ENCODE results near the gene LPIN1. TPM values are rescaled to one million over a fixed set of nuclear protein-coding genes. Genes with fewer than 3 reads are reported as not detected.

The LPIN1 gene
- total and polyA plus RNA-seq, 2 donors (not counting 1 experiment from before 2014, with no cell fraction given) = 36.3 to 99.1 TPM

- Histone ChIP-seq H3K79me2 (ENCODE audit: control insufficient read depth, insufficient read depth, low read length) (no peaks in the 10 kb centered on the region), H4K20me1 (ENCODE audit: control insufficient read depth, insufficient read depth, low read length, poor library complexity, severe bottlenecking) (no peaks in the 10 kb centered on the region), H3K27ac (ENCODE audit: low read length in 2 of 2) (no peak overlapping the region), H3K9ac (ENCODE audit: low read length) (no peak overlapping the region), H3K27me3 (replicated peaks in 1 of 4; ENCODE audit: control extremely low read depth in 1 of 4, control insufficient read depth in 3 of 4, insufficient read depth in 4 of 4, low read length in 3 of 4) (peaks cover 0 to 21% (median 2%) of the 10 kb centered on the region in 4 experiments), H3K4me1 (ENCODE audit: control insufficient read depth in 2 of 2, insufficient read depth in 2 of 2, low read length in 2 of 2) (peaks cover 14 to 17% of the 10 kb centered on the region in 2 donors), H3K4me2 (replicated peaks; ENCODE audit: low read depth, low read length, poor library complexity, severe bottlenecking) (no peak overlapping the region), H3K4me3 (ENCODE audit: control extremely low read depth in 1 of 5, extremely low read depth in 1 of 5, insufficient read depth in 1 of 5, low read depth in 2 of 5, low read length in 4 of 5) (no peak overlapping the region), H2AFZ (ENCODE audit: insufficient read depth, low read depth, low read length, poor library complexity, severe bottlenecking) (no peak overlapping the region), H3K9me3 (ENCODE audit: control extremely low read depth in 1 of 3, control insufficient read depth in 2 of 3, insufficient read depth in 1 of 3, low read length in 2 of 3) (no peaks in the 10 kb centered on the region), H3K36me3 (replicated peaks in 1 of 2; ENCODE audit: control extremely low read depth in 1 of 2, control insufficient read depth in 1 of 2, extremely low read depth in 1 of 2, insufficient read depth in 2 of 2, low read length in 1 of 2) (no peaks in the 10 kb centered on the region)
- Mint-ChIP-seq H3K9me3 (ENCODE audit: insufficient read depth) (no peaks in the 10 kb centered on the region), H3K27ac (no peak overlapping the region), H3K27me3 (no peaks in the 10 kb centered on the region), H3K4me1 (no peaks in the 10 kb centered on the region), H3K4me3 (no peak overlapping the region)
- TF ChIP-seq EZH2 (IDR thresholded peaks at IDR 0.05; ENCODE audit: borderline replicate concordance, insufficient read depth, low read depth, low read length, poor library complexity, severe bottlenecking) = no peak
- TF ChIP-seq CTCF (IDR thresholded peaks at IDR 0.05) = no peak
- intact Hi-C loops (cut with micrococcal nuclease) = loop anchor here (5.0 to 10.0 kb wide), 2 partner anchors 52 to 1305 kb away; no protein-coding TSS in a partner anchor
- CTCF ChIA-PET = interaction anchor here (1.4 to 11.4 kb wide), 3 partner anchors 12 to 81 kb away, joined by 3 to 209 read pairs (median 4); no protein-coding TSS in a partner anchor
- ATAC-seq (ENCODE audit: low read depth) (no peak), DNase-seq (no peak)
- WGBS (ENCODE audit: insufficient coverage) = 78% methylated on average over 6 of the region's 9 CpGs
- POLR2A ChIA-PET = no interaction called here
These were observed 46.5 kb upstream of the LPIN1 start for GRCh38 chr2:11699686-11700670.

- Histone ChIP-seq H3K4me3 (ENCODE audit: control extremely low read depth in 1 of 5, extremely low read depth in 1 of 5, insufficient read depth in 1 of 5, low read depth in 2 of 5, low read length in 4 of 5) (no peak overlapping the region), H4K20me1 (ENCODE audit: control insufficient read depth, insufficient read depth, low read length, poor library complexity, severe bottlenecking) (no peaks in the 10 kb centered on the region), H3K27ac (ENCODE audit: low read length in 2 of 2) (no peak overlapping the region), H3K9ac (ENCODE audit: low read length) (no peak overlapping the region), H3K9me3 (ENCODE audit: control extremely low read depth in 1 of 3, control insufficient read depth in 2 of 3, insufficient read depth in 1 of 3, low read length in 2 of 3) (no peaks in the 10 kb centered on the region), H3K27me3 (replicated peaks in 1 of 4; ENCODE audit: control extremely low read depth in 1 of 4, control insufficient read depth in 3 of 4, insufficient read depth in 4 of 4, low read length in 3 of 4) (peaks cover 0 to 21% (median 2%) of the 10 kb centered on the region in 4 experiments), H3K4me2 (replicated peaks; ENCODE audit: low read depth, low read length, poor library complexity, severe bottlenecking) (peak overlapping the region; percentile 32), H3K79me2 (ENCODE audit: control insufficient read depth, insufficient read depth, low read length) (no peaks in the 10 kb centered on the region), H3K36me3 (replicated peaks in 1 of 2; ENCODE audit: control extremely low read depth in 1 of 2, control insufficient read depth in 1 of 2, extremely low read depth in 1 of 2, insufficient read depth in 2 of 2, low read length in 1 of 2) (no peaks in the 10 kb centered on the region), H3K4me1 (ENCODE audit: control insufficient read depth in 2 of 2, insufficient read depth in 2 of 2, low read length in 2 of 2) (peaks cover 14 to 17% of the 10 kb centered on the region in 2 donors), H2AFZ (ENCODE audit: insufficient read depth, low read depth, low read length, poor library complexity, severe bottlenecking) (no peak overlapping the region)
- ATAC-seq (ENCODE audit: low read depth) (no peak), DNase-seq (peak; percentile 42)
- Mint-ChIP-seq H3K27ac (no peak overlapping the region), H3K27me3 (no peaks in the 10 kb centered on the region), H3K4me3 (no peak overlapping the region), H3K9me3 (ENCODE audit: insufficient read depth) (no peaks in the 10 kb centered on the region), H3K4me1 (no peaks in the 10 kb centered on the region)
- ChIA-PET POLR2A (no interaction called here), CTCF (interaction anchor here (1.4 to 11.4 kb wide), 2 partner anchors 50 to 80 kb away, joined by 3 to 209 read pairs; no protein-coding TSS in a partner anchor)
- intact Hi-C loops (cut with micrococcal nuclease) = loop anchor here (5.0 kb wide), 1 partner anchor 51 kb away; no protein-coding TSS in a partner anchor
- TF ChIP-seq CTCF (IDR thresholded peaks at IDR 0.05) = no peak
- no peak for TF ChIP-seq EZH2 (IDR thresholded peaks at IDR 0.05; ENCODE audit: borderline replicate concordance, insufficient read depth, low read depth, low read length, poor library complexity, severe bottlenecking)
- 75% methylated on average over 2 of the region's 5 CpGs for WGBS (ENCODE audit: insufficient coverage)
These were observed 45.2 kb upstream of the LPIN1 start for GRCh38 chr2:11701206-11701605.

All from B cell (primary cell).